Tibial nerve (tissue), 4 donors: ENCODE data around the gene GPR108.

Experiments used
- EP300 ChIP-seq, 2 donors: sonication (generic); formaldehyde crosslinking; IDR thresholded peaks; one replicate each; pipeline ENCODE4 v1.6.1; 2017; ENCODE audit warnings: antibody characterized with exemption in 2 of 2, mild to moderate bottlenecking in 1 of 2
- POLR2A ChIP-seq, 2 donors: fragments of 450-650 bp; IDR thresholded peaks; one replicate each; pipeline ENCODE4 v1.6.1; 2017; ENCODE audit warnings: antibody characterized with exemption in 2 of 2, mild to moderate bottlenecking in 2 of 2, moderate library complexity in 2 of 2
- TF ChIP-seq, protein P1 (sequence below), 5 experiments: fragments of 200-600 bp in 3 of 5; fragments of 450-650 bp in 2 of 5; sonication (generic) in 3 of 5; IDR thresholded peaks; one replicate each; pipeline ENCODE4 v1.5.1; 2016 to 2019; ENCODE audit warnings: antibody characterized with exemption in 5 of 5, mild to moderate bottlenecking in 3 of 5, moderate library complexity in 2 of 5

DNA sequence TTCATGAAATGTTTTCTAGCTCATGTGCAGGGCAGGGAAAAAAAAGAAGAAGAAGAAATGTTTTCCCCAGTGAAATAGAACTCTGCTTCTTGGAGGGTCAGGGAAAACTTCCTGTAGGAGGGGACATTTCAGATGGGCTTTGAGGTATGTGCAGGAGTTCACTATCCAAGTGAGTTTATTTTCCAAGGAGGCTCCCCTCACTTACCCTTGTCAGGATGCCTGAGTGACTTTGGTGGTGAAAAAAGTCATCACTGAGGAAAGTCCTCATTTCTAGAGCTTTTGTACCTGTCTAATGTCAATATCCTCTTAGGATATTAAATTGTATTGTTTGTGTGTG is 16.3 kb downstream of the GPR108 start:
- TF ChIP-seq, protein P1, sequence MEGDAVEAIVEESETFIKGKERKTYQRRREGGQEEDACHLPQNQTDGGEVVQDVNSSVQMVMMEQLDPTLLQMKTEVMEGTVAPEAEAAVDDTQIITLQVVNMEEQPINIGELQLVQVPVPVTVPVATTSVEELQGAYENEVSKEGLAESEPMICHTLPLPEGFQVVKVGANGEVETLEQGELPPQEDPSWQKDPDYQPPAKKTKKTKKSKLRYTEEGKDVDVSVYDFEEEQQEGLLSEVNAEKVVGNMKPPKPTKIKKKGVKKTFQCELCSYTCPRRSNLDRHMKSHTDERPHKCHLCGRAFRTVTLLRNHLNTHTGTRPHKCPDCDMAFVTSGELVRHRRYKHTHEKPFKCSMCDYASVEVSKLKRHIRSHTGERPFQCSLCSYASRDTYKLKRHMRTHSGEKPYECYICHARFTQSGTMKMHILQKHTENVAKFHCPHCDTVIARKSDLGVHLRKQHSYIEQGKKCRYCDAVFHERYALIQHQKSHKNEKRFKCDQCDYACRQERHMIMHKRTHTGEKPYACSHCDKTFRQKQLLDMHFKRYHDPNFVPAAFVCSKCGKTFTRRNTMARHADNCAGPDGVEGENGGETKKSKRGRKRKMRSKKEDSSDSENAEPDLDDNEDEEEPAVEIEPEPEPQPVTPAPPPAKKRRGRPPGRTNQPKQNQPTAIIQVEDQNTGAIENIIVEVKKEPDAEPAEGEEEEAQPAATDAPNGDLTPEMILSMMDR (IDR thresholded peaks at IDR 0.05): no peak
- no peak for TF ChIP-seq POLR2A (IDR thresholded peaks at IDR 0.05)
- TF ChIP-seq EP300 (IDR thresholded peaks at IDR 0.05): no peak
